HG02943 (cell line): ENCODE data around the gene RIPK3.
A peak's percentile ranks its signal among the peaks of the same experiment; 100 is the strongest.
"Not testable (repeated sequence)": the region's sequence is repeated elsewhere in the genome, so short reads cannot be mapped to it uniquely, and the experiment has no call there.

Source experiments
- ATAC-seq: cut with Tn5 transposase; IDR thresholded peaks from one replicate; pipeline ENCODE4 v1.9.1; 2021; ENCODE audit warnings: mild to moderate bottlenecking, low read depth, moderate library complexity; ENCODE audit not compliant: unreplicated experiment

The RIPK3 gene

DNA sequence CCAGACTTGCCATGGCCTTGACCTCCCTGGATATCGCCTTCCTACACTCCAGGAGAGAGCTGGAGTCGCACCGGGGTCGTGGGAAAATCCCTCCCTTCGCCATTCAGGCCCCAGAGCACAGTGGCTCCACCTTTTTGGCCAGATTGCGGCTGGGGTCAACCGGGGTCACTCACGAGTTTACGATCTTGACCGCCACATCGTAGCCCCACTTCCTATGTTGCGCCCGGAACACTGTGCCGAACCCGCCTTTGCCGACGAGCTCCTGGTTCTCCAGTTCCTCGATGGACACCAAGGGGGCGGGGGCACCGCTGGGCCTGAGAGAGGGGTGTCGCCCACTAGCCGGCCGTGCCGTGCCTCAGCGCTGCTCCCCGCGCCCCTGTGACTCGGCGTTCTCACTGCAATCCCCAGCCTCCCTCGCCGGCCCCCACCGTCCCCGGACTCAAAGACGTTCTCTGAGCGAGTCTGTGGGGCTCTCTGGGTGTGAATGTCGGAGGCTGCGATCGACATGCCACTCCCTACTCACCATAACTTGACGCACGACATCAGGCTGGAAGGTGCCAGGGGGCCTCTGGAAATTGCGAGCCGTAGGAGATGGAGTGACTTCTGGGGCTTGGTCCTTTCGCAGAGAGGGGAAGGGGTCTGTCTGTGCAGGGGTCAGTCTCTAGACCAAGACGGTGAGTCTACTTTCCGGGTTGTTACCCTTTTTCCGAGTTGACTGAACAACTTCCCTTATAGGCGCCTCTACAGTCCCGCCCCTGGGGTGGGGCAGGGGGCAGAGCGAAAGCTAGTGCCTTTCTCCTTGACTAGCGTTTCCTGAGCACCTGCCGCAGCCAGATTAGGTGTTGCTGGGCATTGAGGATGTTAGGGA lies at the start of gene RIPK3:
TSS of gene RIPK3 (minus strand) at position 708 of the 868 bp plus-strand sequence. CDS start at position 543, 165 bp downstream.
- ATAC-seq: peak; percentile 77

DNA sequence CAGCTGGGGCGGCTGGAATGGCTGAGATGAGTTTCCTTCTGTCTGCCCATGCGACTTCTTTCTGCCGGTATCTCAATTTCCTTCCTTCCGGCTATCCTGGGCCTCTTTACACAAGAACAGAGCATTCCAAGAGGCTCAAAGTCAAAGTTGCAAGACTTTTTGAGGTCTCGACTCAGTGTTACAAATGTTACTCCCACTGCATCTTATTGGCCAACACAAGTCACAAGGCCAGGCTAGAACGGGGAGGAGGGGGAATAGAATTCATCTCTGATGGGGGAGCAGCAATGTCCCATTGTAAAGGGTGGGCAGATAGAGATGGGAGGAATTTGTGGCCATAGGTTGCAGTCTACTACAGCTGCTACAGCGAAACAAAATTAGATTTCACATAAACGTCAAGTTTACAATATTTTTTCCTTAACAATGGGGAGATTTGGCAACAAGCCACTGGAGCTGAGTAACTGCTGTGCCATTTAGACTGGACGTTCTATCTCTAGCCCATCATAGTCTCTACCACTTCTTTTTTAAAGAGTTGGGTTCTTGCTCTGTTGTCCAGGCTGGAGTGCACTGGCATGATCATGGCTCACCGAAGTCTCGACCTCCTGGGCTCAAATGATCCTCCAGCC lies 49.5 kb upstream of the RIPK3 start:
- ATAC-seq: no peak

DNA sequence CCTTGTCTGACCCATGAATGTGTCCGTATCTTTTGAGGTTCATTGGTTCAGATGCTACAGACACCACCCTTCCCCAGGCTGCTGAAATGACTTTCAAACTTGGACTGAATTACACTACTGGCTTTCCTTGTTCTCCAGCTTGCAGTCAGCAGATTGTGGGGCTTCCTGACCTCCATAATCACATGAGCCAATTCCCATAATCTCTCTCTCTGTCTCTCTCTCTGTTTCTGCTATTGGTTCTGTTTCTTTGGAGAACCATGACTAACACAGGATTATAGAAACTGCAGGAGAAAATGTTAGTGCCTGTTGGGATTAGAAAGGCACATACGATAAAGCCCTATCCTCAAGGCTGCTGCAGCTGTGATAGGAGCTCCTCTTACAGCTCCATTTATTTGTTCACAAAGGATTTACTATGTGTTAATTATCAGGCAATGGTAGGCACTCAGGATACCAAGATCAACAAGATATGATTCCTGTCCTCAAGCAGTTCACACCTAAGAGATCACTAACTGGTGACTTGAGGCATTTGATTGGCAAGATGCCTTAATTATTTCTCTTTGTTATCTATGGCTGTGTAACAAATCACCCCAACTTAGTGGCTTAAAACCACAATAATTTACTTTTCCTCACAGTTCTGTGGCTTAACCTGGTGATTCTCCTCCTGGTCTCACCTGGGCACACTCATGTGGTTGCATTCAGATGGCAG lies 48.8 kb upstream of the RIPK3 start:
- ATAC-seq: no peak

DNA sequence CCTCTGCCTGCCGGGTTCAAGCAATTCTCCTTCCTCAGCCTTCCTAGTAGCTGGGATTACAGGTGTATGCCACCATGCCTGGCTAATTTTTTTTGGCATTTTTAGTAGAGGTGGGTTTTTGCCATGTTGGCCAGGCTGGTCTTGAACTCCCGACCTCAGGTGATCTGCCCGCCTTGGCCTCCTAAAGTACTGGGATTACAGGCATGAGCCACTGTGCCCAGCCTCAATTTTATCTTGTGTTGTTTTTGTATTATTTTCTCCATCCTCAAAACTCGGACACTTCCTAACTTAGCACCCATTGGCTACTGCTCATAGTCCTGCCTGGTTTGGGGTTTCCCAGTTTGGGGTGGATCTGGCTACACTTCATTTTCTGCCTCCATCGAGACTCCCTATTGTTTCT lies 47.8 kb upstream of the RIPK3 start:
- not testable (repeated sequence) for ATAC-seq

DNA sequence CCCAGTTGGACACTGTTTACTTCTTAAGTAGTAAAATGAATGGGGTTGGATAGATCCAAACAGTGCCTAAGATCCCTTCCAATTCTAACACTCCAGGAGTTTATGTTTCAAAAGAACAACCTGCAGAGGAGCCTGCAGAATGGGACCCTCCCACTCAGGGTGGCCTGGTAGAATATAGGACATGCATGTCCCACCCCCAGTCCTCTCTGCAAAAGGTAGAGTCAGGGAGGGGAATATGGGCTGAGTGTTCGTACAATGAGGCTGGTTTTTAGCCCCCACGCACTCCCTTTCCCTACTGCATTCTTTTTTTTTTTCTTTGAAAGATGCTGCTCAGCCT lies 47.2 kb upstream of the RIPK3 start:
- no peak for ATAC-seq

DNA sequence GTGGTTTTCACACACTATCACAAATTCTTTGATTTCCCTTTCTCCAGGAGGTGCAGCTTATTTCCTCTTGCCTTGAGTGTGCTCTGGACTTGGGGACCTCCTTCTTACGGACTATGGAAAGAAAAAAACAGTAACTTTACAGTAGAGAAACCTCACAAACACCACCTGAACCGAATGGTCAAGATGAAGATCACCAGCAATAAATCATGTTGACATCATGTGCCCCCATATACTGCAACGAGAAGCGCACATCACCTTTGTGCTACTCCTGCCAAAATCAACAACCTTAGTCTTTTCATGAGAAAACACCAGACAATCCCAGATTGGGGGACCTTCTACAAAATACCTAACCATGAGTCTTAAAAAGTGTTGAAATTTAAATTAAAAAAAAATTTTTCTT lies 45.7 kb upstream of the RIPK3 start:
- no peak for ATAC-seq

DNA sequence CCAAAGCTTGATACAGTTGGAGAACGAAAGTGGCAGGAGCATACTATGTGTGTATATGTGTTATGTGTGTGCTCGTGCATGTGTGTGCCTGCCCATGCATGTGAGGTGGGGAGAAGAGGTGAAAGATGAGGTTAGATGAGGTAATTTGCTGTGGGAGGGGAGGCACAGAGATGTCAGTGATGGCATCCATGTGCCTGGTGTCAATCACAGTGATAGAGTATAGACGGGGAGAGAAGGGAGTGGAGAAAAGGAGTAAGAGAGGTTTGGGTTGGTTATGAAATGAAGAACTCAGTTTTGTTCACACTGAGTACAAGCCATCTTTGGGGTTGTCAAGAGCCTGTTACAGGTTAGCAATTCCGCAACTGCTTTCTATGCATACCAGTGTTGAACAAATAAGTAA lies 44.4 kb upstream of the RIPK3 start:
- no peak for ATAC-seq

DNA sequence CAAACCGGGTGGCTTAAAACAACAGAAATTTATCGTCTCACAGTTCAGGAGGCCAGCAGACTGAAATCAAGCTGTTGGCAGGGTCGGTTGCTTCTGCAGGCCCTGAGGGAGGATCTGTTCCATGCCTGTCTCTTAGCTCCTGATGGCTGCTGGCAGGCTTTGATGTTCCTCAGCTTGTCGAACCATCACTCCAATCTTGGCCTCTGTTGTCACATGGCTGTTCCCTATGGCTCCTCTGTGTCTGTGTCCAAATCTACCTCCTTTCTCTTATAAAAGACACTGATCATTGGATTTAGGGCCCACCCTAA lies 42.2 kb upstream of the RIPK3 start:
- ATAC-seq: no peak

DNA sequence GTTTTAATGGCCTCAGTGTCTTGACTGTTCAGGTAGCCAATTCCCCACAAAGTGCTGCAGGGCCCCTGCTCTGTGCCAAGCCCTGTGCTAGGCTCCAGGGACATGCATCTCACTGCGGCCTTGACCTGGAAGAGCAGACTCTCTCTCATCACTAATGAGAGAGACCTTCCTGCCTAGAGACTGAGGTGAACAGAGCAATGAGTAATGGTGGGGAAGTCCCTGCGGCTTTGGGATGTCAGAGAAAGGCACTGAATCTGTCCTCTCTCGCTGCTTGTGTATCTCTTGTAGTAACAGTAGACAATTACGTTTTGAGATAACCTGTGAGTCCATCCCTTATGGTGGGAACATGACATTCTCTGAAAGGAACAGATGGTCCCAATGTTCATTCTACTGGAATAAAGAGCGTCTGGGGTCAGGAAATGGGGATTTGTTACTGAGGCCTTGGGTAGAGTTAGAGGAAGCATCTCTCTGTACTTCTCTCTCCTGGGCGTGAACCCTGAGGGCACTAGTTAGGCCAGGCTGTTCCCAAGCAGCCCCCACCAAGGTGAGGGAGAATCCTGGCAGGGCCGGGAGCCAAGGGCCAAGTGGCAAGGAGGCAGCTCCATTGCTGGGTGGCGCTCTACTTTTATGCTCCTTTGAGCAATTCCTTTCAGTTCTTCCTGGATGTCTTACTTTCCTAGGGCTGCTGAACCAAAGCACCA lies 41.7 kb upstream of the RIPK3 start:
- ATAC-seq: no peak

DNA sequence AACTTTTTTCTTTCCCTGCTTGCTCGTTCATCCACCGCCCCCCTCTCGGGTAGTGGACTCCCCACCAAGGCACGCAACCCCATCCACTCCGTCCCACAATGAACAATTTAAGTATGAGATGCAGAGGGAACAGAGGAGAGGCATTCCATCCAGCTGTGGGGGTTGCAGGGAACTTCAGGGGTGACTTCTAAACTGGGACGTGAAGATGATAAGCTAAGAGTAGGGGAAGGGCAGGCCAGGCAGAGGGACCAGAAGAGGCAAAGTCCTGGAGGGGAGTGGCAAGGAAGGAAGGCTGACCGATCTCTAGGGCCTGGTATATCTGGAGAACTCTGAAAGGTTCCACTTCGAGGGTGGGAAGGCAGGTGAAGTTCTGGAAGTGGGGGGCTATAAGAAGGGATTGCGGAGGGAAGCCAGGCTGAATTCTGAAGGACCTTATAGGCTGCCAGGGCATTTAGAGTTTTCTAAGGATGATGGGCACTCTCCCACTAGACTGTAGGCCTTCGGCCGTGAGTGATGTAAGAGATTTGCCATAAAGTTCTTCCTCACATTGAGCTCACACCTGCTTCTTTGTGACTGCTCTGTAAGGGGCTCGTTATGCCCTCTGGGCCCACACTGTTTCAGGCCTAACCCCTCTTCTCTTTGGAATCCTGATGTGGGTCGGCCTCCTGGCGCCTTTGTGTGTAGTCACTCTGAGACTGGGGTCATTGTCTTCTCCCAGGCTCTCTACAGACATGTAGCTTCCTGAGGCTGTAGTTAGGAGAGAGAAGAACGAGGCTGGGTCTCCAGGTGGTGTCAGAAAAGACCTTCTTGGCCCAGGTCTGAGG lies 40.3 kb upstream of the RIPK3 start:
- no peak for ATAC-seq

DNA sequence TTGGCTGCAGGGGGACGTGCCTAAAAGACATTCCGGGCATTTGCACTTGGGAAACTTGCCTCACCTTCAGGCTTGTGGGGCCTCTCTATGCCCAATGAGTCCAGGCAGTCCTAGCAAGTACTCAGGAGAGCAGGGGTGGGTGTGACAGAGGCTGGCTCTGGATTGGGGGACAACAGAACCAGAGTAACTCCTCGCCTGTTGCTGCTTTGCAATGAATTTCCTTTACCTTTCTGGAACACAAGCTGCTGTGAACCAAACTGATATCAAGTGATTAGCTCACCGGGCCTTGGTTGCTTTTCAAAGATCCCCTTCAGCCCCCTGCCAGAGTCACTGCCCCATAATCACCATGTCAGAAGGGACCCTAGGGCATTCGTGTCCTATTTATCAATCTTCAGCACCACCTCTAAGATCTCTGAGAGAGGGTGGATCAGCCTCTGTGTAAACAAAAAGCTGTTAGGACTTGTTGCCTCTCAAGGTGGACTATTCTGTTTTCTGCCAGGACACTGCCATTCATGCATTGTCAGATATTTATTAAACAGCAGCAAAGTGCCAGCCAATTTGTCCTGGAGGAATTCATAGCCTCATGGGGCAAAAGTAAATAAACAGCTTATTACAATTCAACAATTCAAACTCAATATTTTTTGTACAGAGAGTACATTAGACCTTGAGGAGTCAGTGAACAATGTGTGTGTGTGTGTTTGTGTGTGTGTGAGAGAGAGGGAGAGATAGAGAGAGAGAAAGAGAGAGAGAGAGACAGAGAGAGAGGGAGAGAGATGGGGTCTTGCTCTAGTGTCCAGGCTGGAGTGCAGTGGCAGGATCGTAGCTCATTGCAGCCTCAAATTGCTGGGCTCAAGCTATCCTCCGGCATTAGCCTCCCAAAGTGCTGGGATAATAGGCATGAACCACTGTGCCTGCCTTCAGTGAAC lies 39.5 kb upstream of the RIPK3 start:
- ATAC-seq: no peak

DNA sequence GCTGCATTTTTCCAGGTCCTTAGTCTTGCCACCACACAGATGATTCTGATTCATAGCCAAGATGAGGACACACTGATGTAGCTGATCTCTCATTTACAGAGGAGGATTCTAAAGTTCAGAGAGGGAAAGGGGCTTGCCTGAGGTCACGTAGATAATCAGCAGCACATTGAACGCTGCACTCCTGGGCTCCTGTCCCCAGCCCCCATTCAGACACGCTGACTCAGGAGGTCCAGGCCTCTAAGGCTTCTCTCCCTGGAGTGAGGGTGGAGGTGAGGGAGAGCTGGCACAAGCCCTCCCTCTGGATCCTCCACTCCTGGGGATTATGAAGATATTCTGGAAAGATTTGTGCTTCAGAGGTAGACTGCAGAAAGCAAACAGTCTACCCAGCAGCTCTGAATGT lies 38.5 kb upstream of the RIPK3 start:
- no peak for ATAC-seq

DNA sequence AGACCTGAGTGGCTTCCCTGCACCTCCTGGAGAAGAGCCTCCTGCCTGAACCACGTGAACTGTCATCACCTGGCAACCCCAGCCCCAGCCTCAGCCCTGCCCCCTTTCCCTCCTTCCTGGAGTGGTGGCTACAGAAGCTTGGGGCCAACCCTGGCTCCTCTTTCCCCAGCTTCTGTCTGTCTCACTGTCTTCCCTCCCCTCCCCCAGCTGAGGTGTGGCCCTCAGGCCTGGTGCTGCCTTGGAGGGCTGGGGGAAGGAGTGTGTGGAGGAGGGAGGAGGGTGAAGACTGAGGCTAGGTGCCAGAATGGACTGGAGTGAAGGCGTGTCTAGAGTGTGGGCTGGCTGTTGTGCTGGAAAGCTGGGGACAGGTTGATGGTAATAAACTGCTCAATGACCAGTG lies 37.9 kb upstream of the RIPK3 start:
- no peak for ATAC-seq

DNA sequence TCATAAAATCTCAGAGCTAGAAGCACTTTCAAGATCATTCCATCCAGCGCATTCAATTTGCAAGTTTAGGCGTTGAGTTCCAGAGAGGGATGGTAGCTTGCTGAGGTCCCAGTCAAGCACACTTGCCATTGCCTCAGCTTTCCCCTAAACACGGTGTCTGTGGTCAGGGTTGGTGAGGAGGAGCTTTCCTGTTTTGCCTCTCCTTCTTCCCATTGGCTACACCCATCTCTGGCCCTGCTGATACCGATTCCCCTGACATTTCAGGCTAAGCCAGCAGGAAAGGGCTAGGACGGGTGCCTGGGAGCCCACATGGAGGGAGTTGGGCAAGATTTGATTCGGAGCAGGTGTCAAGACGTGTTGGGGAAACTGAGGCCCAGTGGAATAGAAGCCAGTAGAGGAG lies 37.3 kb upstream of the RIPK3 start:
- no peak for ATAC-seq

DNA sequence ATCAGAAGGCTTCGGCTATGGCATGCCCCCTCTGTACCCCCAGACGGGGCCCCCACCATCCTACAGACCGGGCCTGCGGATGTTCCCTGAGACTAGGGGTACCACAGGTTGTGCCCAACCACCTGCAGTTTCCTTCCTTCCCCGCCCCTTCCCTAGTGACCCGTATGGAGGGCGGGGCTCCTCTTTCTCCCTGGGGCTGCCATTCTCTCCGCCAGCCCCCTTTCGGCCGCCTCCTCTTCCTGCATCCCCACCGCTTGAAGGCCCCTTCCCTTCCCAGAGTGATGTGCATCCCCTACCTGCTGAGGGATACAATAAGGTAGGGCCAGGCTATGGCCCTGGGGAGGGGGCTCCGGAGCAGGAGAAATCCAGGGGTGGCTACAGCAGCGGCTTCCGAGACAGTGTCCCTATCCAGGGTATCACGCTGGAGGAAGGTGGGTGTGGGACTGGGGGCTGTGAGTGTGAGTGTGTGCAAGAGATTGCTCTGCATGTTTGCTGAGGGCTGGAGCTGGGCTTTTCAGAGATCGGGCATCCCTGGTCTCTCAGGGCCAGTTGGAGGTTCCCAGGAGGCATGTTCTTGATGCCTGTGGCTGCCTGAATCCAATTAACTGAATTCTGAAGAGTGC lies 36.8 kb upstream of the RIPK3 start:
- ATAC-seq: no peak

DNA sequence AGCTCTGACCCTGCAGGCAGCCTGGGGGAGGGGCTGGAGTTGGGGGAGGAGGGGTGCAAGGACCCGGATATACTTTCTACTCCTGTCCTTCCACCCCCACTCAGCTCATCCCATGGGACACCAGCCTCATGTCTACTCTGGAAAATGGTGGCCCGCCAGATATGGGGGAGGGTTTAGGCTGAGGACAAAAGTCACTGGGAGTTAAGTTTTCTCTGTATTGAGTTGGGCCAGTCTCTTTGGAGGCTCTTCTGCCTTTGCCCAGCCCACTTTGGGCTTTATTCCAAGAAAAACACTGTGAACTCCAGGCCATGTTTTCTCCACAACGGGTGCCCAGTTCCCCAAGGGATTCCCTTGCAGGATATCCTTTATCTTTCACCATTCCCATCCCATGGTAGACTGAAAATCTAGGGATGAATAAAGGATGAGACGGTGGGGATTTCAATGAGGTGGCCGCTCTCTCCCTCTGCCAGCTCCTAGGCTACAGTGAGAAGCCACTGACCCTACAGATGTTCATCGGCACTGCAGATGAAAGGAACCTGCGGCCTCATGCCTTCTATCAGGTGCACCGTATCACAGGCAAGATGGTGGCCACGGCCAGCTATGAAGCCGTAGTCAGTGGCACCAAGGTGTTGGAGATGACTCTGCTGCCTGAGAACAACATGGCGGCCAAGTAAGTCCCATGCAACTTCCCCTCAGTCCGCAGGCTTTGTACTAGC lies 33.1 kb upstream of the RIPK3 start:
- no peak for ATAC-seq

DNA sequence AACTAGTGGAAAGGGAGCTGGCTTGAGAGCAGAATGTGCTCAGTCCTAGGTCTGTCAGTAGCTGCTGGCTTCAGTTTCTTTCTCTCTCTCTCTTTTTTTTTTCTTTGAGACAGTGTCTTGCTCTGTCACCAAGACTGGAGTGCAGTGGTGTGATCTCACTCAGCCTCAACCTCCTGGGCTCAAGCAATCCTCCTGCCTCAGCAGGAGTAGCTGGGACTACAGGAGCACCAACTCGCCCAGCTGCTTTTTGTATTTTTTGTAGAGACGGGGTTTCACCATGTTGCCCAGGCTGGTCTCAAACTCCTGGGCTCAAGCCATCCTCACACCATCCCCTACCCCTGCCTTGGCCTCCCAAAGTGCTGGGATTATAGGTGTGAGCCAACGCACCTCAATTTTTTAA lies 31.8 kb upstream of the RIPK3 start:
- ATAC-seq: not testable (repeated sequence)

DNA sequence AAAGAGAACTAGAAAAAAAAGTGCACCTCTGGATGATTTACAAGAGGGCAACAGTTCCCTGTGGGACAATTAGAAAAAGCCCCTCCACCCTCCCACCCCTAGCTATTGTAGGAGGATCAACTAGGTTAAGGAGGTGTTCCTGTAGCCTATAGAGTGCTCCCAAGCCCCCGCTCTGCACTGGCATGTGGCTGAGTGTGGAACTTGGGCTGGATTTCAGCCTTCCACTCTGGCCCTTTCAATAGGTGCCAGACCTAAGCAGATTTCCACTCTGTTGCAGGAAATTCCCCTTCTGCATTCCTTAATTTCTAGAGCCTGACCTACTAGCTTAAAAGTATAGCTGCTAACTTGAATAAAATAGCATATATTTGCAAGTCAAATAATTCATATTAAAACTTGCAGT lies 31.0 kb upstream of the RIPK3 start:
- ATAC-seq: no peak
